Calu3 (cell line): ENCODE results near the gene MMAB. TPM values are rescaled to one million over a fixed set of nuclear protein-coding genes. Genes with fewer than 3 reads are reported as not detected.

Experiments
- BruUV-seq: library from RNA; stranded (reverse); fragments of 400-500 nt; replicated peaks from 2 replicates; lab custom pipeline; 2021; lab: Mats Ljungman, UMichigan
- CTCF ChIA-PET: fragments of 300-600 bp; sonication (Branson Sonifier 250); formaldehyde crosslinking; loops from one replicate; lab custom pipeline; 2022; ENCODE audit warnings: antibody characterized with exemption; lab: Charles Lee
- DNase-seq: peaks from one replicate; pipeline ENCODE4 v3.0.0; 2022
- H3K27ac Mint-ChIP-seq: one replicate; pipeline ENCODE4 v1.8.0; 2022; ENCODE audit warnings: mixed read lengths; ENCODE audit not compliant: unreplicated experiment
- H3K27me3 Mint-ChIP-seq: one replicate; pipeline ENCODE4 v1.8.0; 2022; ENCODE audit warnings: mixed read lengths; ENCODE audit not compliant: unreplicated experiment
- H3K36me3 Mint-ChIP-seq: one replicate; pipeline ENCODE4 v1.8.0; 2022; ENCODE audit warnings: mild to moderate bottlenecking, moderate library complexity, mixed read lengths; ENCODE audit not compliant: insufficient read depth, unreplicated experiment
- H3K4me1 Mint-ChIP-seq: one replicate; pipeline ENCODE4 v1.8.0; 2022; ENCODE audit warnings: mild to moderate bottlenecking, low read depth, mixed read lengths; ENCODE audit not compliant: unreplicated experiment
- H3K4me3 Mint-ChIP-seq: one replicate; pipeline ENCODE4 v1.8.0; 2022; ENCODE audit warnings: mild to moderate bottlenecking, low read depth, moderate library complexity, mixed read lengths; ENCODE audit not compliant: unreplicated experiment
- H3K9me3 Mint-ChIP-seq: one replicate; pipeline ENCODE4 v1.8.0; 2022; ENCODE audit warnings: low read depth, mixed read lengths; ENCODE audit not compliant: unreplicated experiment
- CTCF ChIP-seq: fragments of 200-600 bp; IDR thresholded peaks from one replicate; pipeline ENCODE4 v1.8.0; 2022; ENCODE audit warnings: antibody characterized with exemption; ENCODE audit not compliant: unreplicated experiment
- intact Hi-C: fragments of 100-400 bp; cut with micrococcal nuclease; formaldehyde crosslinking; loops from one replicate; pipeline ENCODE4 v1.10.0; 2022; ENCODE audit not compliant: unreplicated experiment
- total RNA-seq: library from RNA; stranded (reverse); gene quantifications from 2 replicates; pipeline ENCODE4 v1.2.3, GENCODE V29; 2022

MMAB gene
- total RNA-seq, 1 experiment from 2014 or later = 82.8 TPM

GRCh38 chr12:109545826-109546225 is 27.5 kb downstream of the MMAB start:
- Mint-ChIP-seq H3K4me1 (peaks cover 8% of the 10 kb centered on the region), H3K27me3 (peaks cover 46% of the 10 kb centered on the region), H3K27ac (no peak overlapping the region), H3K36me3 (no peaks in the 10 kb centered on the region), H3K9me3 (no peaks in the 10 kb centered on the region), H3K4me3 (no peak overlapping the region)
- CTCF ChIA-PET = no interaction called here
- intact Hi-C loops = no loop called here
- DNase-seq = no peak
- no TSS peak for BruUV-seq
- no peak for TF ChIP-seq CTCF

GRCh38 chr12:109544955-109545531 is 28.3 kb downstream of the MMAB start:
- no peak overlapping the region for H3K27ac Mint-ChIP-seq
- DNase-seq = peak; percentile 40

DNA sequence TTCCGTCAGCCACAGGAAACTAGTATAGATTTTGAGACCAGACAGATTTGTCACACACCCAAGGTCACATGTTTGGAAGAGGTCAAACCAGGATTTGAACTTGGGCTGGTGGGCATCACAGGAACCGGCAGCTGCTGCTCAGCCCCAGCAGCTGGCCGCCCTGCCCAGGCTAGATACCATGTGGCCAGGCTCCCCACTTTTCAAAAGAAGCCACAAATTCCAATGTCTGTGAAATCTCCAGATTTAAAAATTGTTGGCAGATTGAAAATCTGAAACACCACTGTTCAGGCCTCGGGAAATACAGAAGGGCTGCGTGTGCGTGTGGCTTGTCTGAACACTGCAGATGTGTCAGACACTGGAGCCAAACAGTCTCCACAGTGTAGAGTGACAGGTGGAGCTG is 30.4 kb downstream of the MMAB start:
- Mint-ChIP-seq H3K4me3 (no peak overlapping the region), H3K4me1 (peaks cover 8% of the 10 kb centered on the region), H3K27ac (no peak overlapping the region), H3K36me3 (no peaks in the 10 kb centered on the region), H3K9me3 (no peaks in the 10 kb centered on the region), H3K27me3 (peaks cover 16% of the 10 kb centered on the region)
- no peak for DNase-seq
- CTCF ChIA-PET = no interaction called here
- TF ChIP-seq CTCF = no peak
- no TSS peak for BruUV-seq
- intact Hi-C loops = no loop called here

More at GRCh38 chr12:109544955-109545531, 28.3 kb downstream of the MMAB start:
- H3K36me3 Mint-ChIP-seq = no peaks in the 10 kb centered on the region
- BruUV-seq = no TSS peak
- no peak for TF ChIP-seq CTCF
- H3K27me3 Mint-ChIP-seq = peaks cover 38% of the 10 kb centered on the region
- intact Hi-C loops = no loop called here
- CTCF ChIA-PET = interaction anchor here (0.5 kb wide), 1 partner anchor 214 kb away, joined by 3 read pairs; no protein-coding TSS in a partner anchor
- H3K9me3 Mint-ChIP-seq = no peaks in the 10 kb centered on the region
- H3K4me3 Mint-ChIP-seq = no peak overlapping the region
- H3K4me1 Mint-ChIP-seq = peaks cover 8% of the 10 kb centered on the region

GRCh38 chr12:109542014-109542413 is 31.3 kb downstream of the MMAB start:
- no peak overlapping the region for H3K27ac Mint-ChIP-seq

More at GRCh38 chr12:109542014-109542413, 31.3 kb downstream of the MMAB start:
- Mint-ChIP-seq H3K36me3 (no peaks in the 10 kb centered on the region), H3K9me3 (no peaks in the 10 kb centered on the region), H3K27me3 (peaks cover 8% of the 10 kb centered on the region), H3K4me1 (peaks cover 8% of the 10 kb centered on the region), H3K4me3 (no peak overlapping the region)
- no peak for DNase-seq
- intact Hi-C loops = no loop called here
- CTCF ChIA-PET = no interaction called here
- BruUV-seq = no TSS peak
- no peak for TF ChIP-seq CTCF
